OCI-LY3 (cell line): ENCODE data around the gene RNU1-1.
"Not testable (repeated sequence)": the region's sequence is repeated elsewhere in the genome, so short reads cannot be mapped to it uniquely, and the experiment has no call there.

ENCODE experiments used
- H2AFZ ChIP-seq: fragments of 200-600, 300-600 bp; shearing (Covaris generic); 2 replicates; pipeline ENCODE4 v1.6.0; 2014; ENCODE audit warnings: antibody characterized with exemption, low read depth, low read length
- H3K27ac ChIP-seq: fragments of 200-600, 300-600 bp; sonication (generic); 2 replicates; pipeline ENCODE4 v1.5.1; 2014; ENCODE audit warnings: mild to moderate bottlenecking, low read length, moderate library complexity, mixed read lengths
- H3K27me3 ChIP-seq: fragments of 200-600, 300-600 bp; sonication (generic); 2 replicates; pipeline ENCODE4 v1.6.1; 2014; ENCODE audit warnings: low read depth, low read length, mixed read lengths
- H3K36me3 ChIP-seq: fragments of 200-600, 300-600 bp; sonication (generic); replicated peaks from 2 replicates; pipeline ENCODE3; 2014; ENCODE audit warnings: low read depth, low read length, mixed read lengths
- H3K4me1 ChIP-seq: fragments of 300-600, 200-600 bp; sonication (generic); 2 replicates; pipeline ENCODE4 v1.6.1; 2014; ENCODE audit warnings: low read length, mixed read lengths
- H3K4me2 ChIP-seq: fragments of 200-600, 300-600 bp; sonication (generic); 2 replicates; pipeline ENCODE4 v1.6.1; 2014; ENCODE audit warnings: low read length, mixed read lengths
- H3K4me3 ChIP-seq: fragments of 300-600, 200-600 bp; sonication (generic); 2 replicates; pipeline ENCODE4 v1.5.1; 2014; ENCODE audit warnings: antibody characterized with exemption, mild to moderate bottlenecking, low read length, moderate library complexity
- H3K79me2 ChIP-seq: fragments of 300-600, 200-600 bp; shearing (Covaris generic); 2 replicates; pipeline ENCODE4 v1.6.1; 2014; ENCODE audit warnings: mild to moderate bottlenecking, low read length, mixed read lengths
- H3K9ac ChIP-seq: fragments of 300-600, 200-600 bp; shearing (Covaris generic); 2 replicates; pipeline ENCODE4 v1.6.0; 2014; ENCODE audit warnings: mild to moderate bottlenecking, low read length, moderate library complexity
- H3K9me3 ChIP-seq: fragments of 200-600, 300-600 bp; shearing (Covaris generic); 2 replicates; pipeline ENCODE4 v1.6.1; 2014; ENCODE audit warnings: low read length, mixed read lengths; ENCODE audit not compliant: insufficient read depth
- H4K20me1 ChIP-seq: fragments of 200-600, 300-600 bp; sonication (generic); 2 replicates; pipeline ENCODE4 v1.6.1; 2016; ENCODE audit warnings: low read length, mixed read lengths; ENCODE audit not compliant: insufficient read depth
- EZH2phosphoT487 ChIP-seq: fragments of 200-600 bp; shearing (Covaris generic); IDR thresholded peaks from 2 replicates; pipeline ENCODE4 v1.6.1; 2018; ENCODE audit warnings: antibody characterized with exemption, mixed run types, low read depth
- TF ChIP-seq, protein P1 (sequence below): fragments of 200-600, 300-600 bp; sonication (generic); IDR thresholded peaks from 2 replicates; pipeline ENCODE4 v1.5.1; 2014; ENCODE audit warnings: antibody characterized with exemption, low read length, low read depth

Gene RNU1-1

DNA sequence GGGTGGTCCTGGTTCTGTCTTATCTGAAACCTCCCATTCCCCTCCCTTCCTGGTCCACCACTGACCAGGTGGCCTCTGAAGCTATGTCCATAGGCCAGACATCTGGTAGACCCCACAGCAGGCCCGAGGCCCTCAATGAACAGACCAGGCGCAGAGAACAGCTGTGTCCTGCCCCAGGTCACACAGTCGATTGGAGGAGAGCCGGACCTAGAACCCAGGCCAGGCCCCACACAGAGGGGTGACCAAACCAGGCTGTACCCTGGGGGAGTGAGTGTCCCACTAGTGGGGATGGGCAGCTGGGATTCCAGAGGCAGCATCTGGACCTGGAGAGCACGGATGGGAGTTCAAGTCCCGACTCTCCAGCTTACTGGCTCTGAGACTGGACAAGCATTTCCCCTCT, 29.2 kb downstream of the RNU1-1 start:
- Histone ChIP-seq H4K20me1 (no peaks in the 10 kb centered on the region), H3K4me2 (no peak overlapping the region), H3K9me3 (no peaks in the 10 kb centered on the region), H3K79me2 (no peaks in the 10 kb centered on the region), H3K9ac (no peak overlapping the region), H3K36me3 (no peaks in the 10 kb centered on the region), H3K27ac (no peak overlapping the region), H2AFZ (no peak overlapping the region), H3K27me3 (no peaks in the 10 kb centered on the region), H3K4me1 (no peaks in the 10 kb centered on the region), H3K4me3 (no peak overlapping the region)
- TF ChIP-seq EZH2phosphoT487: no peak
- TF ChIP-seq, protein P1, sequence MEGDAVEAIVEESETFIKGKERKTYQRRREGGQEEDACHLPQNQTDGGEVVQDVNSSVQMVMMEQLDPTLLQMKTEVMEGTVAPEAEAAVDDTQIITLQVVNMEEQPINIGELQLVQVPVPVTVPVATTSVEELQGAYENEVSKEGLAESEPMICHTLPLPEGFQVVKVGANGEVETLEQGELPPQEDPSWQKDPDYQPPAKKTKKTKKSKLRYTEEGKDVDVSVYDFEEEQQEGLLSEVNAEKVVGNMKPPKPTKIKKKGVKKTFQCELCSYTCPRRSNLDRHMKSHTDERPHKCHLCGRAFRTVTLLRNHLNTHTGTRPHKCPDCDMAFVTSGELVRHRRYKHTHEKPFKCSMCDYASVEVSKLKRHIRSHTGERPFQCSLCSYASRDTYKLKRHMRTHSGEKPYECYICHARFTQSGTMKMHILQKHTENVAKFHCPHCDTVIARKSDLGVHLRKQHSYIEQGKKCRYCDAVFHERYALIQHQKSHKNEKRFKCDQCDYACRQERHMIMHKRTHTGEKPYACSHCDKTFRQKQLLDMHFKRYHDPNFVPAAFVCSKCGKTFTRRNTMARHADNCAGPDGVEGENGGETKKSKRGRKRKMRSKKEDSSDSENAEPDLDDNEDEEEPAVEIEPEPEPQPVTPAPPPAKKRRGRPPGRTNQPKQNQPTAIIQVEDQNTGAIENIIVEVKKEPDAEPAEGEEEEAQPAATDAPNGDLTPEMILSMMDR: no peak

DNA sequence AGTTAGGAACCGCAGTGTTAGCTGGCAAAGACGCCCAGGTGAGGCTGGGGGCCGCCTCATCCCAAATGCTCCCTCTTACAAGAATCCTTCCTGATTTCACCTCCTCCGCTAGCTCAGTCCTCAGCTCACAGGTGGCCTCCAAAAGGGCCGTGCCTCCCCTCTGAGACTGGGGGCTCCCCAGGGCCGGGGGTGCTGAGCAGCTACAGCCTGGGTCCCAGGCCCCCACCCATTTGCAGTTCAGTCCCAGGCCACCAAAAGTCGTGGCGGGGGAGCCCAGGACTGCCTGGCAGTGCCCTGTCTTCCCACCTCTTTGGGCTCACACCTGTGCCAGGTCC, 29.6 kb downstream of the RNU1-1 start:
- no peak for TF ChIP-seq EZH2phosphoT487
- TF ChIP-seq, protein P1: no peak
- Histone ChIP-seq H3K36me3 (no peaks in the 10 kb centered on the region), H3K4me3 (no peak overlapping the region), H3K27ac (no peak overlapping the region), H3K4me2 (no peak overlapping the region), H2AFZ (no peak overlapping the region), H3K27me3 (no peaks in the 10 kb centered on the region), H3K4me1 (no peaks in the 10 kb centered on the region), H3K9me3 (no peaks in the 10 kb centered on the region), H4K20me1 (no peaks in the 10 kb centered on the region), H3K79me2 (no peaks in the 10 kb centered on the region), H3K9ac (no peak overlapping the region)

DNA sequence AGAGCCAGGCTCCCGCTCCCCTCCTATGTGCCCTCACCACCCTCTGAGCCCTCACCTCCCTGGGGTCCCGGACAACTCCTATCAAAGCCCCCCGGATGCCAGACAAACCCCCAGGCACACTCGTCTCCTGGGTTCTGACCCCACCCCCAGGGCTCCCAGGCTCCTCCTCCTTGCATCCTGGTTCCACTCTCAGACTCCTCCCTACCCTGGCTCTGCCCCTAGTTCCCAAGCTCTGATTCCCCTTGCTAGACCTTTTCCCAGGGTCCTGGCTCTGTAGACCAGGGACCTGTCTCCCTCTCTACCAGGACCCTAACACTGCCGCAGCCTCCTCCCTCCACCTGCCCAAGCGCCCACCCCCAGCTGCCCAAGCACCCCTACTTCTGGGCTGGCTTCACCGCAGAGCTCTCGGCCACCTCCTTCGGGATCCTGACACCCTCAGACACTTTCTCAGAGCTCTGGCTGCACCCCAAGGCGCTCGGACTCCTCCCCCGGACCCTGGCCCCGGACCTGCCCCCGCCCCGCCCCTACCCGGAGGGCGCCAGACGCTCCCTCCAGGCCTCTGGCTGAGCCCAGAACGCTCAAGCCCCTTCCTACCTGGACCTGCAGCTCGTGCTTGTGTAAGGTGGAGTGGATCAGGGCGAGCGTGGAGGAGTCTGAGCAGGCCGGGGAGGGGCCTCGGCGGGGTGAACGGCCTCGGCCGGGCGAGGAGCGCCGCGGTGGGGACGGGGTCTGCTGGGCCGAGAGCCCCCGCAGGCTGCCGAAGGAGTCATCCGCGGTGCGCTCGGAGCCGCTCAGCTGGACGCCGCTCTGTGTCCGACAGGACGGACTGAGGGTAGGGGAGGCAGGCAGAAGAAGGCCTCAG, 30.2 kb downstream of the RNU1-1 start:
- H2AFZ ChIP-seq, H3K27me3 ChIP-seq, H3K9me3 ChIP-seq, H3K4me3 ChIP-seq, H3K79me2 ChIP-seq, H3K27ac ChIP-seq, H3K4me2 ChIP-seq, H3K36me3 ChIP-seq, H4K20me1 ChIP-seq, H3K4me1 ChIP-seq, H3K9ac ChIP-seq: not testable (repeated sequence)

DNA sequence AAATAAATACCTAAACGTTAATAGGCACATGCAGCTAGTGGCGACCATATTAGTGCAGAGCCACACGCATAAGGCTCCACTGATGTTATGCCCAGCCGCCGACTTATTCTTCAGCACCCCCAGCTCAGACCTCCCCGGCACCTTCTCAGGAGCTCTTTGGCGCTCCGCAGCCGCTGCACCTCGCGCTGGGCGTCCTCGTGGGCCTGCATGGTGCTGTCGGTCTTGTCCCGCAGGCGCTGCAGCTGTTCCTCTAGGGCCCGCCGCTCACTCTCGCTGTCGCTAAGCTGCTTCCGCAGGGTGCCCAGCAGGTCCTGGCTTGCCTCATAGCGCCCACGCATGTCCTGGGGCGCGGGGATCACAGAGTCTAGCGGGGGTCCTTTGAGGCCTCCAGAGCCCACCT, 30.9 kb downstream of the RNU1-1 start:
- H3K36me3 ChIP-seq: not testable (repeated sequence)

DNA sequence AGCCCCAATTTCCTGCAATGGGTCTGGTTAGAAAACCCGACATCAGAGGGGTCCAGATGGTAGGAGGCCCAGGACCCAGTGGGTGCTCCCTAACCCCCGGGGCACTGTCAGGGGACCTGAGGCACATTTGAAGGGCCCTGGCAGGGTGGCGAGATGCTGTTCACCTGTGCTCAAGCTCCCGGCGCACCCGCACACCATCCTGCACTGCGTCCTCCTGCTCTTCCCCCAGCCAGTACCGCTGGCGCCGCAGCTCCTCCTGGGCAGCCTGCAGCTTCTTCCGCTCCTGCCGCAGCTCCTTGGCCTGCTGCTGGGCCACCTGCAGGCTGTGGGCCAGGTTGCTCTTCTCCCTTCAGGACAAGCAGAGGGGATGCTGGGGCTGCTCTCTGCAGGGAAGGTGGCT, 36.0 kb downstream of the RNU1-1 start:
- Histone ChIP-seq H2AFZ (no peak overlapping the region), H4K20me1 (no peaks in the 10 kb centered on the region), H3K4me2 (no peak overlapping the region), H3K79me2 (no peaks in the 10 kb centered on the region), H3K27me3 (no peaks in the 10 kb centered on the region), H3K27ac (no peak overlapping the region), H3K9me3 (no peaks in the 10 kb centered on the region), H3K4me3 (no peak overlapping the region), H3K4me1 (peaks cover 3% of the 10 kb centered on the region; the same call in 1 of the 2 replicates), H3K9ac (no peak overlapping the region), H3K36me3 (no peaks in the 10 kb centered on the region)
- TF ChIP-seq, protein P1: no peak
- TF ChIP-seq EZH2phosphoT487: no peak

More for the DNA sequence above, 30.9 kb downstream of the RNU1-1 start:
- H3K4me2 ChIP-seq, H2AFZ ChIP-seq, H4K20me1 ChIP-seq, H3K27me3 ChIP-seq, H3K4me3 ChIP-seq, H3K4me1 ChIP-seq, H3K9ac ChIP-seq, H3K79me2 ChIP-seq, H3K27ac ChIP-seq, H3K9me3 ChIP-seq: not testable (repeated sequence)

DNA sequence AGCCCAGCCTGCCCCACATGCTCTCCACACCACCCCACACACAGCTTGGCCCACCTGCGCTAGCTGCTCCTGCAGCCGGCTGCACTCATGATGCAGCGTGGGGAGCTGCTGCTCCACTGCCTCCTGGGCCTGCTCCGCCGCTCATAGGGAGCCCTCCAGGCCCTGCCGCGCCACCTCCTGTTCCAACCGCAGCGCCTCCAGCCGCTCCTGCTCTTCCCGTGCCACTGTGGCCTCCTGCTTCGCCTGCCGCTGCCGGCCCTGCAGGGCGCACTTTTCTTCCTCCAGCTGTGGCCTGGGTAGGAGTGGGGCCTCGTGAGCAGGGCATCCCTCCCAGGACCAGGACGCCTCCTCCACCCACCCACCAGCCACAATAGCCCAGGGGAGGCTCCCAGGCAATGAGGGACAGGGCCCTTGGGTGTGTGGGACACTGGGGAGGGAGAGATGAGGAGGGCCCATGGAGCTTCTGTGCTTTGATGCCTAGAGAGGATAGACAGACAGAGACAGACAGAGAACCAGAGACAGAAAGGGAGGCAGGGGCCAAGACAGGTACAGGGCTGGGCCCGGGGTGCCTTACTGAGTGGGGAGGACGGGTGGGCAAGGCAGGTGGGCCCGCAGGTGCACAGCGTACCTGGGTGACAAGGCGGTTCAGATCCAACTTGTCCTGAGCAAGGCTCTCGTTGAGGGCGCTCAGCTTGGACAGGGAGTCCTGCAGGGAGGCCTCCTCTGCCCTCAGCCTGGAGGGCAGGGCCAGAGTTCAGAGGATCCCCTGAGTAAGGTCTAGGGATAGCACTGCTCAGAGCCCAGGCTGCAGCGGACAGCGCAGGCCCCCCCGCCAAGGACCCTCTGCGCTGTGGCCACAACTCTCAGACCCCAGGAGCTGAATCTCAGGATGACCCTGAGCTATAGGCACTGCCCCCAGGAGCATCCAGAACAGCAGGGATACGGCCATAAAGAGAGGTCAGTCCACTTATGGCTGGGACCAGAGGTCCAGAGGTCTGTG, 38.0 kb downstream of the RNU1-1 start:
- H3K79me2 ChIP-seq, H3K4me3 ChIP-seq, H3K27me3 ChIP-seq, H3K9me3 ChIP-seq, H3K4me1 ChIP-seq, H3K4me2 ChIP-seq, H4K20me1 ChIP-seq, H3K27ac ChIP-seq, H3K36me3 ChIP-seq, H3K9ac ChIP-seq, H2AFZ ChIP-seq: not testable (repeated sequence)

DNA sequence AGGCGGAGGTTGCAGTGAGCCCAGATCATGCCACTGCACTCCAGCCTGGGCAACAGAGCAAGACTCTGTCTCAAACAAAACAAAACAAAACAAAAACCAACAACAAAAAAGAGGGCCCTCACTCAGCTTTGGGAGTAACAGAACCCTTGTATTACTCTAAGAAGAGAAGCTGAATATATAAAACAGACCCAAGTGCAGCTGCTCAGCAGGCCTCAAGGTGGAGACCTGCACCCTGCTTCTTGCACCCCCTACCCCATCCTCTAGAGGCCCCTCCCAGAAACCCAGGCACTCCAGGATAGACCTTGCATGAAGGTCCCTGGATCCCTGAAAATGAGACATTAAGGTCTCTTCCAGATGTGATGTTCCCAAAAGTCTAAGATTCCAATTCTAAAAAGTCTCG, 39.2 kb downstream of the RNU1-1 start:
- H3K4me3 ChIP-seq, H4K20me1 ChIP-seq: not testable (repeated sequence)

More for the DNA sequence above, 39.2 kb downstream of the RNU1-1 start:
- not testable (repeated sequence) for H2AFZ ChIP-seq, H3K9ac ChIP-seq, H3K27ac ChIP-seq, H3K27me3 ChIP-seq, H3K4me1 ChIP-seq, H3K79me2 ChIP-seq, H3K9me3 ChIP-seq, H3K4me2 ChIP-seq, H3K36me3 ChIP-seq
